GM23248 (cell line): Measurements from ENCODE around the gene AP1M1.

Experiments
- EZH2 ChIP-seq: fragments of 200-600 bp; sonication (generic); IDR thresholded peaks from 2 replicates; pipeline ENCODE4 v1.6.1; 2018; ENCODE audit warnings: antibody characterized with exemption, mild to moderate bottlenecking; ENCODE audit not compliant: insufficient read depth, poor library complexity, severe bottlenecking
- EZH2phosphoT487 ChIP-seq: fragments of 200-600 bp; sonication (generic); IDR thresholded peaks from 2 replicates; pipeline ENCODE4 v1.6.1; 2018; ENCODE audit warnings: antibody characterized with exemption, moderate library complexity, mild to moderate bottlenecking, low read depth; ENCODE audit not compliant: insufficient read depth

- TF ChIP-seq EZH2 (no peak), EZH2phosphoT487 (no peak)
Measured at GRCh38 chr19:16155128-16155527, 42.6 kb upstream of the AP1M1 start.
